ENCODE data around the gene ICOS.

ICOS gene

GRCh38 chr2:203936535-203936934, at the start of gene ICOS:
Gene ICOS, plus strand, starts transcription at chr2:203936763. Its CDS starts 52 bp downstream, at chr2:203936815.
- no peak for TF ChIP-seq CTCF (IDR thresholded peaks at IDR 0.05; ENCODE audit: extremely low read depth, insufficient read depth, missing control alignments)
- no peak for DNase-seq (ENCODE audit: low spot score)
- in situ Hi-C loops (cut with MboI; ENCODE audit: low pct_unique_long_range_greater_than_20kb, low sequenced_read_pairs, unreplicated experiment) = no loop called here

GRCh38 chr2:203887677-203888076, 48.9 kb upstream of the ICOS start:
- in situ Hi-C loops (cut with MboI; ENCODE audit: low pct_unique_long_range_greater_than_20kb, low sequenced_read_pairs, unreplicated experiment) = no loop called here
- no peak for TF ChIP-seq CTCF (IDR thresholded peaks at IDR 0.05; ENCODE audit: extremely low read depth, insufficient read depth, missing control alignments)
- no peak for DNase-seq (ENCODE audit: low spot score)

- no peak for TF ChIP-seq CTCF (IDR thresholded peaks at IDR 0.05; ENCODE audit: extremely low read depth, insufficient read depth, missing control alignments)
- in situ Hi-C loops (cut with MboI; ENCODE audit: low pct_unique_long_range_greater_than_20kb, low sequenced_read_pairs, unreplicated experiment) = no loop called here
- no peak for DNase-seq (ENCODE audit: low spot score)
These were observed 47.0 kb upstream of the ICOS start for GRCh38 chr2:203889542-203889941.

- no peak for TF ChIP-seq CTCF (IDR thresholded peaks at IDR 0.05; ENCODE audit: extremely low read depth, insufficient read depth, missing control alignments)
- DNase-seq (ENCODE audit: low spot score) = no peak
- in situ Hi-C loops (cut with MboI; ENCODE audit: low pct_unique_long_range_greater_than_20kb, low sequenced_read_pairs, unreplicated experiment) = no loop called here
These were observed 46.6 kb upstream of the ICOS start for GRCh38 chr2:203889944-203890343.

GRCh38 chr2:203890733-203891132, 45.8 kb upstream of the ICOS start:
- in situ Hi-C loops (cut with MboI; ENCODE audit: low pct_unique_long_range_greater_than_20kb, low sequenced_read_pairs, unreplicated experiment) = no loop called here
- TF ChIP-seq CTCF (IDR thresholded peaks at IDR 0.05; ENCODE audit: extremely low read depth, insufficient read depth, missing control alignments) = no peak

GRCh38 chr2:203891474-203891873, 45.1 kb upstream of the ICOS start:
- in situ Hi-C loops (cut with MboI; ENCODE audit: low pct_unique_long_range_greater_than_20kb, low sequenced_read_pairs, unreplicated experiment) = no loop called here
- no peak for TF ChIP-seq CTCF (IDR thresholded peaks at IDR 0.05; ENCODE audit: extremely low read depth, insufficient read depth, missing control alignments)
- no peak for DNase-seq (ENCODE audit: low spot score)

More at GRCh38 chr2:203890733-203891132, 45.8 kb upstream of the ICOS start:
- DNase-seq (ENCODE audit: low spot score) = no peak

- in situ Hi-C loops (cut with MboI; ENCODE audit: low pct_unique_long_range_greater_than_20kb, low sequenced_read_pairs, unreplicated experiment) = no loop called here
- no peak for DNase-seq (ENCODE audit: low spot score)
- no peak for TF ChIP-seq CTCF (IDR thresholded peaks at IDR 0.05; ENCODE audit: extremely low read depth, insufficient read depth, missing control alignments)
These were observed 44.4 kb upstream of the ICOS start for GRCh38 chr2:203892207-203892606.

All from GM13977 (cell line).